ENCODE data around the gene XPNPEP1. TPM values are rescaled to one million over a fixed set of nuclear protein-coding genes. Genes with fewer than 3 reads are reported as not detected.

XPNPEP1 gene
- total RNA-seq, 8 experiments from 2014 or later, result 51.0 to 121 (median 86.3) TPM

GRCh38 chr10:109892931-109893330 is 30.4 kb downstream of the XPNPEP1 start:
- ATAC-seq (replicated peaks in 6 of 8), result peak in 7 of 8 experiments; percentile 12 to 99 (median 97)
- H3K27ac ChIP-seq, result peak overlapping the region in 1 of 2 donors; percentile 12
- WGBS, 10 experiments, result 5 to 68% (median 26%) methylated on average over 2 to 9 of the region's 9 CpGs; no CpG with 5 or more reads in 1 of the 10 experiments
- H3K4me3 ChIP-seq, result no peak overlapping the region
- in situ Hi-C loops (cut with MboI; ENCODE audit: low pct_unique_long_range_greater_than_20kb in 2 of 9, low sequenced_read_pairs in 9 of 9, unreplicated experiment in 9 of 9), result loop anchor here in 5 of 9 experiments (25.0 kb wide), 3 partner anchors 219 to 394 kb away; no protein-coding TSS in a partner anchor
- H3K4me1 ChIP-seq (replicated peaks in 1 of 2), result peaks cover 0 to 15% of the 10 kb centered on the region in 2 donors

DNA sequence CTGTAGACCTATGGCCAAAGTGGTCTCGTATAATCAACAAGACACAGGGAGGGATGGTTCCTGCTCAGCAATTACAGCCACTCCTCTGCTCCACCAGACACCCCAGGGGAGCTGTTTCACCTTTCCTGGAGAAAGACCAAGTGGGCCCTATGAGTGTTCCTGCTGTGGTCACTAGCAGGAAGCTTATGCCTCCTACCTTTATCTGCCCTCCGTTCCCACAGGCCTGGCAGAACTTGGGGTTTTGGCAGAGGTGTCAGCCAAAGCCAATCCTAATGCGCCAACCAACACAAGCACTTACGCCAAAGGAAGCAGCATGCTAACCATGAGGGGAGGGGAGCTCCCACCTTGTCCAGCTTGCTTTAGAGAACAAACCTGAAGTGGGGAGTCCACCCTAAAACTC is 31.2 kb downstream of the XPNPEP1 start:
- H3K27ac ChIP-seq, result no peak overlapping the region
- in situ Hi-C loops (cut with MboI; ENCODE audit: low pct_unique_long_range_greater_than_20kb in 2 of 9, low sequenced_read_pairs in 9 of 9, unreplicated experiment in 9 of 9), result loop anchor here in 5 of 9 experiments (25.0 kb wide), 3 partner anchors 220 to 395 kb away; no protein-coding TSS in a partner anchor
- ATAC-seq (replicated peaks in 6 of 8), result no peak

GRCh38 chr10:109891105-109891504 is 32.2 kb downstream of the XPNPEP1 start:
- peaks cover 0 to 15% of the 10 kb centered on the region in 2 donors for H3K4me1 ChIP-seq (replicated peaks in 1 of 2)
- WGBS, 10 experiments, result 78 to 100% (median 95%) methylated on average over 1 to 2 of the region's 2 CpGs; no CpG with 5 or more reads in 2 of the 10 experiments
- no peak overlapping the region for H3K4me3 ChIP-seq
- H3K27ac ChIP-seq, result no peak overlapping the region
- ATAC-seq (replicated peaks in 6 of 8), result no peak
- in situ Hi-C loops (cut with MboI; ENCODE audit: low pct_unique_long_range_greater_than_20kb in 2 of 9, low sequenced_read_pairs in 9 of 9, unreplicated experiment in 9 of 9), result loop anchor here in 5 of 9 experiments (25.0 kb wide), 3 partner anchors 221 to 396 kb away; no protein-coding TSS in a partner anchor

More for the DNA sequence above, 31.2 kb downstream of the XPNPEP1 start:
- WGBS, 10 experiments, result 94 to 100% (median 100%) methylated on average over 1 to 3 of the region's 4 CpGs; no CpG with 5 or more reads in 5 of the 10 experiments
- Histone ChIP-seq H3K4me1 (replicated peaks in 1 of 2) (peaks cover 0 to 15% of the 10 kb centered on the region in 2 donors), H3K4me3 (no peak overlapping the region)

DNA sequence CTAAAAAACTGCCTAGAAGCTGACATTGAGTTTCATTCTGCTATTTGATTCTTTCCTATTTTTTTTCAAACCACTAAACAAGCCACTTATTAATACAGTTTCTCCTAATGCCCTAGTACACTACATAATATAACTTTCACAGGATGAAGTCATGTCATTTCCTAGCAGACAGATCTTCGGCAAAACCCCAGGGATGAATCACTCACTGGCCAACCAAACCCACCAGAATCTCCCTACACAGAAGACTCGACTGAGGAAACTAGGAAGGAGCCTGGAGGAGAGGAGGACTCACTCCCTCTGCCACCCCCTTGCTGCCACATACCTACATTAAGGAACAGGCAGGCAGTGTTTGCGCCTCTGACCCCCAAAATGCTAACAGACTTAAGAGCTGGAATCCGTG is 33.4 kb downstream of the XPNPEP1 start:
- peak in 5 of 8 experiments; percentile 18 to 80 (median 41) for ATAC-seq (replicated peaks in 6 of 8)
- Histone ChIP-seq H3K4me1 (replicated peaks in 1 of 2) (peaks cover 0 to 12% of the 10 kb centered on the region in 2 donors), H3K4me3 (no peak overlapping the region), H3K27ac (no peak overlapping the region)
- WGBS, 10 experiments, result 0 to 83% (median 63%) methylated on average over 1 to 4 of the region's 4 CpGs; no CpG with 5 or more reads in 2 of the 10 experiments
- in situ Hi-C loops (cut with MboI; ENCODE audit: low pct_unique_long_range_greater_than_20kb in 2 of 9, low sequenced_read_pairs in 9 of 9, unreplicated experiment in 9 of 9), result loop anchor here in 6 of 9 experiments (10.0 to 25.0 kb wide), 5 partner anchors 115 to 397 kb away; partner anchors contain the start of gene ADD3 (in 1 of the 6)

DNA sequence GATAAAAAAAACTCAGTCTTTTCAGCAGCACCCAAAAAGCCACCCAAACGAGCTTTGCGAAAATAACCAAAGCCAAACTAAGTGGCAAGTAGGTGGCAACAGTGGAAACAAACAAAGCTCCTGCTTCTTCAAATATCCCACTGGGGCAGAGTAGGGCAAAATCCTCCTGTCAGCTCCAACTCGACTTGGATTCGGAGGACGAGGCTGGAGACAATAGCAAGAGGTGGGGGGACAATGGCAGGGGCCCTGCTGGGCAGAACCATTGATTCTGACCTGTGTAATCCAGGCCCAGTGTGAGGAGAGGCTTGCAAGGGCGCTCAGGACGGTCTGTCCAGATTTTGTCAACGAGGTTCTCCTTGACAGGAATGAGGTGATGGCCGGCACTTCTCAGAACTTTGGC is 35.5 kb downstream of the XPNPEP1 start:
- in situ Hi-C loops (cut with MboI; ENCODE audit: low pct_unique_long_range_greater_than_20kb in 2 of 9, low sequenced_read_pairs in 9 of 9, unreplicated experiment in 9 of 9), result loop anchor here in 6 of 9 experiments (10.0 to 25.0 kb wide), 5 partner anchors 117 to 400 kb away; partner anchors contain the start of gene ADD3 (in 1 of the 6)
- no peak for ATAC-seq (replicated peaks in 6 of 8)
- Histone ChIP-seq H3K27ac (no peak overlapping the region), H3K4me1 (replicated peaks in 1 of 2) (peaks cover 5 to 9% of the 10 kb centered on the region in 2 donors), H3K4me3 (no peak overlapping the region)
- 40 to 100% (median 84%) methylated on average over 1 to 6 of the region's 9 CpGs; no CpG with 5 or more reads in 2 of the 10 experiments for WGBS, 10 experiments

DNA sequence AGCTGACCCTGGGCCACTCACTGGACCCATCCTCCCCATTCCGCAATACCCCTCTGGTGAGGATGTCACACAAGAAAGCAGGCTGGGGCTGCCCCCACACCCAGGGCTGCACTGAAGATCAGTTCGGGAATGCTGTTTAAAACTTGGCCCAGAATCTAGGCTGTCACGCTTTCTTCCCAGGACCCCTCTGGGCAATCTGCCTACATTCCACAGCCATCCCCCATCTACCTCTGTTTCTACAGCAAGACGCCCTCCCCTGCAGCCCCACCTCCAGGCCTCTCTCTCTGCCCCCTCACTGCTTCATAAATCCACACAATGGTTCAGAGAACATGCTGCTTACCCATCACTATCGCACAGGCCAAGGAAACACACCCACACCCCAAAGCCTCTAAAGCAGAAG is 36.1 kb downstream of the XPNPEP1 start:
- in situ Hi-C loops (cut with MboI; ENCODE audit: low pct_unique_long_range_greater_than_20kb in 2 of 9, low sequenced_read_pairs in 9 of 9, unreplicated experiment in 9 of 9), result loop anchor here in 6 of 9 experiments (10.0 to 25.0 kb wide), 5 partner anchors 118 to 400 kb away; partner anchors contain the start of gene ADD3 (in 1 of the 6)
- WGBS, 10 experiments, result 80 to 100% (median 92%) methylated on average over 1 to 4 of the region's 5 CpGs; no CpG with 5 or more reads in 5 of the 10 experiments
- Histone ChIP-seq H3K4me1 (replicated peaks in 1 of 2) (peaks cover 5 to 9% of the 10 kb centered on the region in 2 donors), H3K27ac (no peak overlapping the region), H3K4me3 (no peak overlapping the region)
- ATAC-seq (replicated peaks in 6 of 8), result peak in 1 of 8 experiments; percentile 34

DNA sequence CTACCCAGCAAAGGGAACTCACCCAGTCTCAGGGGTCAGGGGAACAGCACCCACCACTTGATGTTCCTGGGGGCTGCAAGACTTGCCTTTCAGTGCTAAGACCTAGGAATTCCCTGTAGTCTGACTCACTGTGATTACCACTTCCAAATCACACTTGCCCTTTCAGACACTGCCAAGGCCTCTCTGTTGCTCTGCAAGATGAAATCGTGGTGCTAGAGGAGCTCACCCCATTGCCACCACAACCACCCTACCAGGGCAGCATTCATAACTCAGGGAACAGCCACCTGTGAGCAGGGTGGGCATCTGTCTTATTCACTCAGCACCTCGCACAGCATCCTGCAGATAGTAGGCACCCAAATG is 36.5 kb downstream of the XPNPEP1 start:
- no peak overlapping the region for H3K27ac ChIP-seq
- 60 to 100% (median 80%) methylated on average over 1 to 2 of the region's 2 CpGs; no CpG with 5 or more reads in 7 of the 10 experiments for WGBS, 10 experiments
- ATAC-seq (replicated peaks in 6 of 8), result no peak

GRCh38 chr10:109886037-109886780 is 37.1 kb downstream of the XPNPEP1 start:
- Histone ChIP-seq H3K4me3 (no peak overlapping the region), H3K4me1 (replicated peaks in 1 of 2) (peaks cover 5 to 9% of the 10 kb centered on the region in 2 donors), H3K27ac (no peak overlapping the region)
- 85 to 100% (median 95%) methylated on average over 2 to 7 of the region's 10 CpGs; no CpG with 5 or more reads in 2 of the 10 experiments for WGBS, 10 experiments
- in situ Hi-C loops (cut with MboI; ENCODE audit: low pct_unique_long_range_greater_than_20kb in 2 of 9, low sequenced_read_pairs in 9 of 9, unreplicated experiment in 9 of 9), result loop anchor here in 6 of 9 experiments (10.0 to 25.0 kb wide), 5 partner anchors 119 to 401 kb away; partner anchors contain the start of gene ADD3 (in 1 of the 6)
- no peak for ATAC-seq (replicated peaks in 6 of 8)

More for the DNA sequence above, 36.5 kb downstream of the XPNPEP1 start:
- Histone ChIP-seq H3K4me3 (no peak overlapping the region), H3K4me1 (replicated peaks in 1 of 2) (peaks cover 5 to 9% of the 10 kb centered on the region in 2 donors)
- in situ Hi-C loops (cut with MboI; ENCODE audit: low pct_unique_long_range_greater_than_20kb in 2 of 9, low sequenced_read_pairs in 9 of 9, unreplicated experiment in 9 of 9), result loop anchor here in 6 of 9 experiments (10.0 to 25.0 kb wide), 5 partner anchors 118 to 401 kb away; partner anchors contain the start of gene ADD3 (in 1 of the 6)

DNA sequence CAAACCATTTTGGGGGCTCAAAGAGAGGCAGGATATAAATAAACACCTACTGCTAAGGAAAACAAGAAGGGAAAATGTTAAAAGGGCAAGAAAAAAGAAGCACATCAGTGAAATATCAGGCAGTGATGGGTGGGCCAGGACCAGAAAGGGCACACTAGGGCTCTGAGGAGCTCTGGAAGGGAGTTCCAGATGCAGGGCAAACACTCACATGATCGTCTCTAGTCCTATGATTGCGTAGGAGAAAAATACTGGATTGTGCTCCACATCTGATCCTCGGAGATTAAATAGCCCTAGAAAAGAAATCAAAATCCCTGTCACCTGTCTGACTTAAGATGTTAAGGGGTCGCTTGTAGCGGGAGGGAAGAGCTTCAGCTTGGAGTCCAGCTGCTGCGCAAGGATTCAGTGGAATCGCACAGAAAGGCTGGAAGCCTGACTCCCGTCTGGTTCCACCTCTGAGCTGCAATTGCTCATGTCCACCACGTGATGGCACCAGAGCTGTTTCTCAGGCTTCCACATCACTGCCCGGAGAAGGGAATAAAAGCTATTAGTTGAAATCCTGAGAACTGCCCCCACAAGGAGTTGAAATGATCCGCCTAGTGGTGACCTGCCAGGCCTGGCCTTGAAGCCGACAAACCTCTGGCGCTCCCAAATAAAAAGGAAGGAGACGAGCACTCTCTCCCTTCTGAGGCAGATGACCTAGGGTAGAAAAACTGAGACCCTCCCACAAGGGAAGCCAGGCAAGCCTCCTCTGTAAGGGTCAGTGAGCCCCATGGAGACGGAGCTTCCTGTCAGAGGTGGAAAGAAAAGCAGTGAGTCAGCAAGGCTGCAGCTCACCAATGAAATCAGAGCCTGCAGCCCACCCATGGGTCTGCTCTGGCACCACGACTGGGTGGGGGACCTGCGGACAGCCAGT is 39.2 kb downstream of the XPNPEP1 start:
- WGBS, 10 experiments, result 6 to 100% (median 31%) methylated on average over 1 to 8 of the region's 17 CpGs; no CpG with 5 or more reads in 1 of the 10 experiments
- in situ Hi-C loops (cut with MboI; ENCODE audit: low pct_unique_long_range_greater_than_20kb in 2 of 9, low sequenced_read_pairs in 9 of 9, unreplicated experiment in 9 of 9), result loop anchor here in 6 of 9 experiments (10.0 to 25.0 kb wide), 5 partner anchors 121 to 403 kb away; partner anchors contain the start of gene ADD3 (in 1 of the 6)
- no peak overlapping the region for H3K4me3 ChIP-seq
- ATAC-seq (replicated peaks in 6 of 8), result peak; percentile 89 to 97 (median 94)
- peak overlapping the region in 1 of 2 donors; percentile 60 for H3K27ac ChIP-seq
- H3K4me1 ChIP-seq (replicated peaks in 1 of 2), result peaks cover 5 to 7% of the 10 kb centered on the region in 2 donors

DNA sequence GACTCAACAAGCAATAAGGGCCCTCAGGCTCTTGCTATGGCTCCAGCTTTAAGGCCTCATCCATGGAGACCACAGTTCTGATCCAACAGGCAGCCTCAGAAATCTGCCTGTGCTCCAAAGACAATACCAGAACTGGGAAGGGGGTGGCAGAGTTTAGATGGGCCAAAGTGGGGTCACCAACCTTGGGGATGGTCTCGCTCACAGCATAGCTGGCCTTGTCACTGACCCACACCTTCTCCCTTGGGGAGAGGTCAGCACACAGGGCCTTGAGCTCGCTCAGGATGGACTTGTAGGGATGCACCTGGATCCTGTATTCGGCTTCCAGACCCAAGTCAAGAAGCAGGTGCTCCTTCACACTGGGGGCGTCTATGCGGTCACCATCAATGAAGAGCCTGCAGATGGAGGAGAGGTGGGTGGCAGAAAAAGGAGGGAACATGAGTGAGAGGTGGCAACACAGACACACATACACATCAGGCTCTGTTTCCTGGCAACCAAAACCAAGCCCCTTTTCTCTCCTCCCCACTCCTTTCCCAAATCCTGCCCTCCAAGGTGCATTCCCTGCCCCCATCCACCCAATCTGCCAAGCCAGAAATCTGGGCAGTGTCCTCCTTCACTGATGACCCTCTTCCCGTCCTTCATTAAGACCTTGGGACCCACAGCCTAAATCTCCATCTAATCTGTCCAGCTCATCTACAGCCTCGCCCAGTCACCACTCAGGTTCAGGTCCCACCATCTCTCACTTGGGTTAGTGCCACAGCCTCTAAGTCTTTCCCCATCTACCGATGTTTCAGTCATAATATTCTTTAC is 40.9 kb downstream of the XPNPEP1 start:
- Histone ChIP-seq H3K4me1 (replicated peaks in 1 of 2) (peaks cover 5 to 7% of the 10 kb centered on the region in 2 donors), H3K4me3 (no peak overlapping the region), H3K27ac (no peak overlapping the region)
- 60 to 100% (median 83%) methylated on average over 1 to 4 of the region's 8 CpGs; no CpG with 5 or more reads in 3 of the 10 experiments for WGBS, 10 experiments
- in situ Hi-C loops (cut with MboI; ENCODE audit: low pct_unique_long_range_greater_than_20kb in 2 of 9, low sequenced_read_pairs in 9 of 9, unreplicated experiment in 9 of 9), result loop anchor here in 6 of 9 experiments (10.0 to 25.0 kb wide), 5 partner anchors 122 to 405 kb away; partner anchors contain the start of gene ADD3 (in 1 of the 6)
- ATAC-seq (replicated peaks in 6 of 8), result no peak

GRCh38 chr10:109881769-109882057 is 41.6 kb downstream of the XPNPEP1 start:
- Histone ChIP-seq H3K4me3 (no peak overlapping the region), H3K27ac (no peak overlapping the region), H3K4me1 (replicated peaks in 1 of 2) (peaks cover 5 to 7% of the 10 kb centered on the region in 2 donors)
- in situ Hi-C loops (cut with MboI; ENCODE audit: low pct_unique_long_range_greater_than_20kb in 2 of 9, low sequenced_read_pairs in 9 of 9, unreplicated experiment in 9 of 9), result loop anchor here in 6 of 9 experiments (10.0 to 25.0 kb wide), 5 partner anchors 123 to 406 kb away; partner anchors contain the start of gene ADD3 (in 1 of the 6)
- 57 to 100% (median 82%) methylated on average over 1 of the region's 1 CpG; no CpG with 5 or more reads in 4 of the 10 experiments for WGBS, 10 experiments
- no peak for ATAC-seq (replicated peaks in 6 of 8)
